NT2/D1 (cell line): ENCODE results near the gene LRRC2.

Experiments used
- SUZ12 ChIP-seq: IDR thresholded peaks from 2 replicates; pipeline ENCODE4 v1.6.1; 2011; ENCODE audit not compliant: insufficient read length, insufficient read depth; ENCODE audit errors: extremely low read depth
- YY1 ChIP-seq: IDR thresholded peaks from 2 replicates; pipeline ENCODE4 v1.6.1; 2011; ENCODE audit not compliant: insufficient read length, insufficient read depth
- ZNF274 ChIP-seq: IDR thresholded peaks from 2 replicates; pipeline ENCODE4 v1.6.1; 2011; ENCODE audit warnings: mild to moderate bottlenecking, low read depth, low read length

DNA sequence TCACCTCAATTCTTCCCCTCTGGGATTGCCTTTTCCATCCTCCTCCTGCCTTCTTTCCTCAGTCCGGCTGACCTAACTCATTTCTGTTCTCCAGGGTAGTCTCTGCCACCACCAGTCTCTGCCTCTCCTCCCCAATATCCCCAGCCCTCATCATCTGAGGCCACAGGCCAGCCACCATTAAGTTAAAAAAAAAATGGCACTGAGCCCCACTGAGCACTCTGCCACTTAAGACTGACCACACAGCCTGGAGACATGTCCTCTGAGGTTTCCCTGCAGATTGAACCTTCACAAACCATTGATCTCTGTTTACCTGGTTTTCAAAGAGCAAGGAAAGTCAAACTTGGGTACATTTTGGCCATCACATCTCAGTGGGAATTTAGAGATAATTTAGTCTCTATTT lies 13.6 kb downstream of the LRRC2 start:
- TF ChIP-seq YY1 (no peak), ZNF274 (no peak), SUZ12 (no peak)
